K562 treated with DMSO at 1 percent for 48 hours (cell line): Measurements from ENCODE around the gene ISLR. TPM values are rescaled to one million over a fixed set of nuclear protein-coding genes. Genes with fewer than 3 reads are reported as not detected.

Source experiments
- total RNA-seq: library from RNA; unstranded; fragments of 300-600 nt; gene quantifications from 2 replicates; pipeline ENCODE4 v1.2.3, GENCODE V29; 2022; ENCODE audit warnings: low replicate concordance; ENCODE audit errors: extremely low read depth

ISLR gene, protein sequence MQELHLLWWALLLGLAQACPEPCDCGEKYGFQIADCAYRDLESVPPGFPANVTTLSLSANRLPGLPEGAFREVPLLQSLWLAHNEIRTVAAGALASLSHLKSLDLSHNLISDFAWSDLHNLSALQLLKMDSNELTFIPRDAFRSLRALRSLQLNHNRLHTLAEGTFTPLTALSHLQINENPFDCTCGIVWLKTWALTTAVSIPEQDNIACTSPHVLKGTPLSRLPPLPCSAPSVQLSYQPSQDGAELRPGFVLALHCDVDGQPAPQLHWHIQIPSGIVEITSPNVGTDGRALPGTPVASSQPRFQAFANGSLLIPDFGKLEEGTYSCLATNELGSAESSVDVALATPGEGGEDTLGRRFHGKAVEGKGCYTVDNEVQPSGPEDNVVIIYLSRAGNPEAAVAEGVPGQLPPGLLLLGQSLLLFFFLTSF
- not detected in 2 replicates for total RNA-seq

DNA sequence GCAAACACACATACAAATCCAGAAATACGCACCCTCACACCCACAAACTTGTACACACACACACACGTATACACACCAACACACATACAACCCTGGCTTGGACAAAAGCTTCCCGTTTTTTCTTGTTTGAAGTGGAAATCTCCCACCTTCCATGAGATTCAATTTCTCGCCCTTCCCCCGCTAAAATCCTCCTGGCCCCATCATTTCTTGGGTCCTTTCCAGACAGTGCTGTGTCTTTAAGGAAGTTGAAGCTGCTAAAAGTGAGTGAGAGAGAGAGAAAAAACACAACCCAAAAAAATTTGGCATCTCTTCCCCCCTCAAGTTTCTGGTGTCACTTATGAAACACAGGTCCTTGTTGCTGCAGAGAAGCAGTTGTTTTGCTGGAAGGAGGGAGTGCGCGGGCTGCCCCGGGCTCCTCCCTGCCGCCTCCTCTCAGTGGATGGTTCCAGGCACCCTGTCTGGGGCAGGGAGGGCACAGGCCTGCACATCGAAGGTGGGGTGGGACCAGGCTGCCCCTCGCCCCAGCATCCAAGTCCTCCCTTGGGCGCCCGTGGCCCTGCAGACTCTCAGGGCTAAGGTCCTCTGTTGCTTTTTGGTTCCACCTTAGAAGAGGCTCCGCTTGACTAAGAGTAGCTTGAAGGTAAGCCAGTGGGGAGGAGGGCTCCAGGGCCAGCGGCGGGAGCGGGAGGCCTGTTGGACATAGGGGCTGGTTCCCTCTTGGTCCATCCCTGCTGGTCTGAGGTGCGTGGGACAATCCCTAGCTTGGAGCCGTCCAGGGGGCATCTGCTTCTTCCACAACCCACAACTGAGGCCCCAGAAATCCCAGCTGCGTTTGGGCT lies at the start of gene ISLR:
ISLR (plus strand) TSS at position 331 of the 839 bp plus-strand sequence. CDS start 1,149 bp downstream, outside the sequence.

DNA sequence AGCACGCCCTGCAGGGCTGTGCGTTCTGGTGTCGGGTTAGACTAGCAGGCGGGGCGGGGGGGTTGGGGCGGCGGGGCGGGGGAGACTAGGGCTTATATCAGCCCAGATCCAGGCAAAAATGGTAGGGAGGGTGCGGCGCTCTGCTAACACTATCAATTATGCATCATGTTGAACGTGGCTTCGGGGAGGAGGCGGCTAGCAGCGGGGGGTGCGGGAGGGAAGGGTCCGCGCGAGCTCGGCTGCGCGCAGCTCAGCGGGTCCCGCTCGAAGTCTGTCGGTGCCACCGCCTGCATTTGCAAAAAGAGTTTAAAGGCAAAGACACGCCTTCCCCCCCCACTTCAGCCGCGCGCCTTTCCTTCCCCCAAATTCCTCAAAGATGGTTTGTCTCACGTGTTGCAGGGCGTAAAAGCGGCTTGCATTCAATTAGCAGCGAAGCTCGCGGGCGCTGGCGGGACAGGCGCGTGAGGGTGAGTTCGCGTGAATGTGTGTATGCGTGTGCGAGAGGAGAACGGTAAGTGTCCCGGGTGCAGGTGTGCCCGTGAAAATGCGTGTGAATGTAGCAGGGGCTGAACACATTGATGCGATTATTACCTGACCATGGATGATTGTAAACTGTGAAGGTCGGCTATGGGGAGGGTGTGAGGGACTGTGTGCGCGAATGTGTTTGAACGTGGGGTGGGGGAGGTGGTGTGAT lies 43.2 kb upstream of the ISLR start, which contains the start of gene ISLR2:
ISLR2 (plus strand) TSS at position 432 of the 694 bp plus-strand sequence. CDS start 2,169 bp downstream, outside the sequence.

DNA sequence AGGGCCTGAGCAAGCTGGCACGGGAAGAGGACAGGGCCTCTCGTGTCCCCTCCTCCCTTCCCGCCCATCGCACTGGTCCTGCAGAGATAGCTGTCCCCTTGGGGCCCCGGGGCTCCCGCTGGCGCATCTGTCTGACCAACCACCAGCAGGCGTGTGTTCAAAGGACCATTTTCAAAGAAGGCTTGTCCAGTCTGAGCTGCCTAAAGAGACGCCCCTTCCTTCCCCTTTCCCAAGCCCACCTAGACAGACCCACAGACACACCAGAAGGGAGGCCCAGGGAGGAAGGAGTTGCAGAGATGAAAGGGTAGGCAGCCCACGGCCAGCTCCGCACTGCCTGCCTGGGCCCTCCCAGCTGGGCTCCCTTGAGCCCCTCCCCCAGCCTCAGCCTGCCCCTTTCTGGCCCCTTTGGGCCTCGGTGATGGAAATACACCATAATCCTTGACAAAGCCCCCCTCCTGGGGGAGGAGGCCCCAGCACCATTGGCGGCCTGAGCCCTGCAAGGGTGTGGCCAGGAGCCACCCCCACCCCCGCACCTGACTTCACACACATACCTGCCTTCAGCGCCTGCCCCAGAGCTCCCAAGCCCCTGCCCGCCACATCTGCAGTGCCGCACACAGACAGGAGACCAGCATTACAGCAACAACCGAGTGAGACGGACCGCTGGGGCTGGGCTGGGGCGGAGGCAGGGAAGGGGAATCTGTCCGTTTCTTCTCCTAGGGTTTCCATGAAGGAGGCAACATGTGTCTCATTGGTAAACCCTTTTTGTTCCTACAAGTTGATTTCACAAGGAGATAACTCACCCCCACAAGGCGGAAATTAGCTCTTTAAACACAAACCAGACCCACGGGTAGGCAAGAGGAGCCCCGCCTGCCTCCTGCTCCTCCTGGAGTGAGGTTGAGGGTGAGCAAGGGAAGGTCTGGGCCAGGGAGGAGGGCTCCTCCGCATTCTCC lies 29.2 kb downstream of the ISLR start, which contains the start of gene STRA6:
STRA6 (minus strand) TSS at position 336 of the 950 bp plus-strand sequence. CDS start 520 bp downstream, outside the sequence.

Other genes with a start within 250 kb of the ISLR start
- not detected in 2 replicates for gene LOXL1, start 247.2 kb upstream of the ISLR start, total RNA-seq
- gene STOML1, start 181.4 kb upstream of the ISLR start, total RNA-seq = not detected in 2 replicates
- gene PML, start 179.0 kb upstream of the ISLR start, total RNA-seq = not detected in 2 replicates
- not detected in 2 replicates for gene GOLGA6A, start 91.2 kb upstream of the ISLR start, total RNA-seq
- not detected in 2 replicates for gene ISLR2, start 43.1 kb upstream of the ISLR start, total RNA-seq
- gene STRA6, start 29.1 kb downstream of the ISLR start, total RNA-seq = not detected in 2 replicates
- not detected in 2 replicates for gene CCDC33, start 62.6 kb downstream of the ISLR start, total RNA-seq
- gene CYP11A1, start 193.9 kb downstream of the ISLR start, total RNA-seq = not detected in 2 replicates